GM15510 (cell line): ENCODE results near the gene AP1B1.

ENCODE experiments used
- POLR2A ChIP-seq: IDR thresholded peaks from 3 replicates; pipeline ENCODE4 v1.6.1; 2011; ENCODE audit warnings: borderline replicate concordance; ENCODE audit not compliant: insufficient read length; ENCODE audit errors: extremely low read depth

The AP1B1 gene

DNA sequence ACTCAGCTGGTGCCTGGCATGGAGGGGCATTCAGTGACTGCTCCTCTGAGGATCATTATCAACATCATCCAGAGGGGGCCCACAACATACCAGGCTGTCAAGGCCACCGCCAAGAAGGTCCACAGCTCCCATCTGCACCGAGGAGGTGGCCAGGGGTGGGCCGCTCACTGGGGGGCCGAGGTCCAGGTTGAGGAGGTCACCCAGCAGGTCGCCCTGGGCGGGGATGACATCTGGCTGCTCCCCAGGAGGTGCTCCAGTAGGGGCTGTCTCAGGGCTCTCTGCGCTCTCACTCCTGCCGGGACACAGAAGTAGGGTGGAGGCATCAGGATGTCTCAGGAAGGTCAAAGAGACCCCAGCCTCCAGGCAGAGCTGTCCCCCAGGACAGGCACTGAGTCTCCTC lies 47.8 kb downstream of the AP1B1 start:
- no peak for TF ChIP-seq POLR2A

DNA sequence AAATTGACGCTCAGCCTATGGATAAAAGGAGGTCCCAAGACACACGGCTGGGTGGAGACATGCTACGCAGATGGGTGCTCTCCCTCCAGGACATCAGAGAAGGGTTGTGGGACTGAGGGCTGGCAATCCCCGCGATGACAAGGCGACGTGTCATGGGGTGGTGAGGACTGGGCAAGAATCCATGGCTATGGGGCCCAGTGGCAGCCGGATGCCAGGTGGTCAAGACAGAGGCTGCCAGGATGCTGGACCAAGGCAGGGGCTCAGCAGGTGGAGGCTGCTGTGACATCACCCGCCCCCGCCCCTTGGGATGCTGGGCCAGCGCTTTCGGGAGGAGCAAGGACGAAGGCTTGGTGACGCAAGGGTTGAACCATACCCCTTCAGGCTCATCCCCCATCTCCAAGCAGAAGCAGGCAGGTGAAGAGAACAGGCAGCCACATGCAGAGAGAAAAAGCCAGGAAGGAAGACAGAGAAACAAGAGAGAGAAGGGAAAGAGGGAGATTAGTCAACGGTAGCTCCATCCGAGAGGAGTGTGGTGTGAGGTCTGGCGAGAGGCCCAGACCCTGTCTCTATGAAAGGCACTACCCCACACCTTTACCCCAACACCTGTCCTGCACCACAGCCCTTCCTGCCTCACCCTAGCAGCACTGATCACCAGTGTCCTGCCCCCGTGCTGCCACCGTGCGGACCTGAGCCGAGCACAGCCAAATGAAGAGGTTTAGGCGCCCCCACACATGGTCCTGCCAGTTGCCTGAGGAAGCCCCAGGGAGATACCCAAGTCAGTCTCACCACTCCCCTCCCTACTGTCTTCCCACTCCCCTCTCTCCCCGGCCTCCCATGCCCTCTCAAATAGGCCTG lies 48.8 kb downstream of the AP1B1 start:
- TF ChIP-seq POLR2A: no peak

DNA sequence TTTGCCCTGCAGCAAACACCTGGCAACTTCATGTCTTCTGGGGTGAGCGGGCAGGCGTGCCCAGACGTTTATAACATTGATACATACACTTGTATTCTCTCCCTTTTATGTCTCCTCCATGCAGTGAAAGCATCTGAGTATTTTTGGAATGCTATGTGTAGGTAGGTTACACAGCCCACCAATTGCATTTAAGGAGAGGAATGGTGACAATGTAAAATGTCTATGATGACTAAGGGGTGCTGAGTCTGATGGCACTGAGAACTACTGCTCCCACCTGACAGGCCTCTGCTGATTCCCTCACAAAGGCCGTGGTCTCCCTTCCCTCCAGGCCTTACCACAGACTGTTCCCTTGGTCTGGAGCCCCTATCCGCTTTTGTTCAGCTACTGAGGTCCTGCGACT lies 50.0 kb downstream of the AP1B1 start:
- no peak for TF ChIP-seq POLR2A

DNA sequence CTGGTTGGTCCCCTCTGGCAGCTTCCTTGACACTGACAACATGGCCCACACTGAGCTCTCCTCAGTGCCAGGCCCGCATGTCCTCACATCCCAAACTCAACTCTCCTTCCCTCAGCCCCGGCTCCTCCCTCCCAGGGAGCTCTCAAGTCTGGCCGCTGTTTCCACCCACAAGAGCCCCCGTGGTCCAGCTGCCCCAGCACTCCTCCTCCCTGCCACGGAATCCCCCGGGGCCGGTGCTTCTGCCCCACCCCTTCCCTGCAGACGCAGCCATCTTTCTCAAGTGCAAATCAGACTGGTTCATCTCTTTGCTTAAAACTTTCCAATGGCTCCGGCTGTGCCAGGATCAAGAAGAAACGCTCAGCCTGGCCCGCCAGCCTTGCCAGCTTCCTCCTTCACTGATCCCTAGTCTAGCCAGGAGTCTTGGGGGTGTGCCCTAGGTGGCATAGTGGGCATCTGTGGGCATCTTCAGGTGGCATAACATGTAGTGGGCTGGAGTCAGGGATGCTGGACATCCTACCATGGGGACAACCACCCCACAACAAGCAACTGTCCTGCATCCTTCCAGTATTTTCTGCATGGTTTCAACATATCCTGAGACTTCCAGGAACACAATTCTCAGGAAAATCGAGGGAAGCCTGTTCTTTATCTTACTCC lies 50.6 kb downstream of the AP1B1 start:
- no peak for TF ChIP-seq POLR2A

DNA sequence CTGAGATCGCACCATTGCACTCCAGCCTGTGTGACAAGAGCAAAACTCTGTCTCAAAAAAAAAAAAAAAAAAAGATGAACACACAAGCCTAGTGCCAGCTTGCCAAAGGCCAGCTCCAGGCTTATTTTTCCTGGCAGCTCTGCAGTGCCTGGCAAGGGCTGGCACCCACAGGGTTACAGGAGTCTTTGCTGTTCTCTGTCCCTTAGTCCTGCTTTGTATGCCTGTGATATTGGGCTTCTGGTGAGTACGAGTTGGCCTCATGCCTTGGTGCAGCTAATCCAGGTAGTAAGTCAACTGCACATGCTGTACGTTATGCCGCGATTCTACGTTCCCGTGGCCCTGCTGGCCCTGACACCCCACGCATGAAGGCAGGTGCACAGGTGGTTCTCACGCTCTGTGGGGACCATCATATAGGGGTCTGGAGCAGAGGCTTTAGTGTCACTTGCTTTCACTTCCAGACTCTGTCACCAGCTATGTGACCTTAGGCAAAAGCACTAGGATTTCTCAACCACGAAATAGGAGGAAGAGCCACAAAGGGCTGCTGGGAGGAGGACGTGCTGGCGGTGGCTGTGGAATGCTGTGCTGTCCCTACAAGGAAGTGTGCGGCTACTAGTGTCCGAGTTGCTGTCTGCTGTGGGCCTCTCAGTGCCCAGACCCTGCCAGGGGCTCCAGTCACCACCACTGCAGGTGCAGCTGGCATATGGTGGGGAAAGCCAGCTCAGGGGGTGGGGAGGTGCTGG lies 51.4 kb downstream of the AP1B1 start:
- no peak for TF ChIP-seq POLR2A

DNA sequence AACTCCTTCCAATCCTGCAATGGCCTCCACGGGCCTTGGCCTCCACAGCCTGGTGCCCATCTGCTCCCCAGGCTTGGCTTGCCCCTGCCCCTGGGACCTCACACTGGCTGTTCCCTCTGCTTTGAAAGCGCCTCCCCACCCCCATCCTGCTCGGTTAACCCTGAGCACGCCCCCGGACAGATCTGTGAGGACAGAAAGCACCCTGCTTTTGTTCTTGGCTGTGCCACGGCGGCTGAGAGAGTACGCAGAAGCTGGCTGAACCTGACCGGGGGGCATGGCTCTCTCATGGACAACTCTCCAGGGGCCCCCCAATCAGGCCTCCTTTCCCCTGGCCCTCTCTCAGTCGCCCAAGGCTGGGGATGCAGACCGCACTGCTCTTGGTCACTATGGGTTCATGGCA lies 52.7 kb downstream of the AP1B1 start:
- TF ChIP-seq POLR2A: no peak

DNA sequence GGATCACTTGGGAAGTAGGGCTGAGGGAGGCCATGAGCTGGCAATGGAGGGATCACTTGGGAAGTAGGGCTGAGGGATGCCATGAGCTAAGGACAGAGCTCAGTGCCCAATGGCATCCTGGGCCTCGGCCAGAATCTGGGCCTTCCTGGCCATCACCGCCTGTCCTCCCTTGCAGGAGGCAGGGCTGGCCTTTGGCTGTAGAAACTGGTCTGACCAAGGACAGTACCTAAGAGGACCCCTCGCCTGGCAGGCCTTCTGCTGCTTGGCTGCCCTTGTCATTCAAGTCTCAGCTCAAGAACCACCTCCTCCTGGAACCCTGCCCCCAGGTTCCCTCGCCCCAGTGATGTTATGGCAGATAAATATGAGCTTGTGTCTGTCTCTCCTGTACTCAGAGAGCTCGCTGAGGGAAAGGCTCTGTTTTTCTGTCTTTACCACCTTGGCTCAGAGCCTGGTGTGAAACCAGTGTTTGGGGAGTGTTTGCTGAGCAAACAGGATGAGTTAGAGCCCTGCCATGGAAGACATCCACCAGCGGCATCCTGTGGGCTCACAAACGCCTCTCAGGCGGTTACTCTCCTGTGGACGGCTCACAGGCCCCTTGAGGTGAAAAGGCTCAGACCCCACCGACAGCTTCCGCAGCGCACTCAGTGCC lies 53.5 kb downstream of the AP1B1 start:
- TF ChIP-seq POLR2A: no peak

DNA sequence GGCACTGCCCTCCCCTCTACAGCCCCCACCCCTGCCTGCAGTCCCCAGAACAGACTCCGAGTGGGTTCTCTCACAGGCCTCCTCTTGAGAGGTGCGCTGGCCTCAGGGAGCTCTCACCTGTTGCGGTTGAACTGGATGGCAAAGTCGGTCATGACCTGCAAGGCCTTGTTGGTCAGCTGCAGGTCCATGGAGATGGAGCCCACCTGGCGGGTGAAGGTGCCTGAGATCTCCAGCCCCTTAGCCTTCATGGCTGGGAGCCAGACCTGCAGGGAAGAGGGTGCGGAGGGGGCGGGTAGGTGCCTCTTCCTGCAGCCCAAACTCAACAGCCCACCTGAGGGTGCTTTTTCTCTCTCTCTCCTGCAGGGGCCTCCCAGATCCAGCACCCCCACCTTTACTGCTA lies 54.2 kb downstream of the AP1B1 start:
- TF ChIP-seq POLR2A: no peak

DNA sequence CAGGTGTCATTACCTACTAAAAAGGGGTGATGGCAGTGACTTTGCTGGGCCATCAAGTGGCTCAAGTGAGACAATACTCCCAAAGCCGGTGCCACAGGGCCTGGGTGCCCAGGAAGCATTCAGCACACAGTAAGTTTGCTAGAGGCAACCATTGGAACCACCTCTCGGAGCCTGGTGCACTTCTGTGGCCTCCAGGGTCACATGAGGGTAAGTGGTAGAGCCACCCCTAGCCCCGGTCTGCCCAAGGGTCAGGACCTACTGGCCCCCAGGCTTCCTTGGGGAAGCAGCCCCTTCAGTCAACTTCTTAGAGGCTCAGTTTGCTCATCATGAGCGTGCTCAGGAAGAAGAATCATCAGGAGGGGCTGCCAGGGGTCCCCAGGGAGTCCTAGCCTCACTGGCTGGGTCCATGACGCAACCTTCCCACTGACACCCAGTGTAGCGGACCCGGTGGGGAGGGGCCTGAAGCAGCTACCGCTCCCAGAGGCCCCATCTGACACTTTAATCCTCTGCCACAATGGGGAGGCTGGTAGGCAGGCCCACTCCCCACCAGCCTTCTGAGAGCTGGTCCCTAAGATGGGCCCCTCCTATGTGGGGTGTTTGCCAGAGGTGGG lies 55.4 kb downstream of the AP1B1 start:
- no peak for TF ChIP-seq POLR2A

DNA sequence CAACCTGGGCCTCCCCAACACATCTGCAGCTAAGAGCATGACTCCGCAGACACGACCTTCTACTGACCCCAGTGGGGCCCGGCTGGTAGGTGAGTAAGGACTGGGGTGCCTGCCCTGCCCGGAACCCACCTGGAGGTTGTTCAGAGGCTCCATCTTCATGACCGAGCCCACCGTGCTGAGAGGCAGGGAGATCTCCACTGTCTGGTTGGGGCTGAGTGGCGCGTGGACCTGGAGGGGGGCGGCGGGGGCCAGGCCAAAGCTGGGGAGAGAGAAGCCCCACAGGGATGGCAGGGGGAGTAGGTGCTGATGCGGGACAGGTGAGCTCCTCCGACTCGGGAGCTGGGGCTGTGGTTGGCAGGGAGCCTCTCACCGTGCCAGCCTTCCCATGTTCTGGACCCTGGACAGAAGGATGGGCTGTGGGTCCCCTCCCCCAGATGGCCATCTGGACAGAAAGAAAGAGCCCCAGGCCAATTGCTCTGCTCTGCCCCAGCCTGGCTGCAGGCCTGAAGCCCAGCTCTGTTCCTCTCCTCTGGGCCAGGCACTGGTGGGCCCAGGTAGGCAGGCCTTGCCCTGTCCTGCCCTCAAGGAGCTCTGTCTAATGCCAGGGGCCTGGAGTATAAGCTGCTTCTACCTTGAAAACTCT lies 56.6 kb downstream of the AP1B1 start:
- no peak for TF ChIP-seq POLR2A

DNA sequence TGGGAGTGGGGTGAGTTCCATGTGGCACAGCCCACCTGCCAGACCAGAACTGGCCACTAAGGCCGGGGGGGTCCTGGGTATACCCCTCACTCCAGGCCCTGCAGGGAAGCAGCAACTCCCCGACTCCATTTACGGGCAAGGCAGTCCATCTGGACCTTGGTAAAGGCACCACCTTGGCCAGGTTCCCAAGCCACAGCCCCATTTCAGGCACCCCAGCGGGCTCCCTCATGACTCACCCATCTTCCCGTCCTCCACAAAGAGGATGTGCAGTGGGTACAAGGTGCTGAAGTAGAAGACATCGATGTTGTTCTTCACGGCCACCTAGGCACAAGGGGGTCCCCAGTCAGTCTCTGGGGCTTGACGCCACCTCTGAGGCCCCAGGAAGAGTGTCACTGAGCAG lies 57.2 kb downstream of the AP1B1 start:
- no peak for TF ChIP-seq POLR2A

DNA sequence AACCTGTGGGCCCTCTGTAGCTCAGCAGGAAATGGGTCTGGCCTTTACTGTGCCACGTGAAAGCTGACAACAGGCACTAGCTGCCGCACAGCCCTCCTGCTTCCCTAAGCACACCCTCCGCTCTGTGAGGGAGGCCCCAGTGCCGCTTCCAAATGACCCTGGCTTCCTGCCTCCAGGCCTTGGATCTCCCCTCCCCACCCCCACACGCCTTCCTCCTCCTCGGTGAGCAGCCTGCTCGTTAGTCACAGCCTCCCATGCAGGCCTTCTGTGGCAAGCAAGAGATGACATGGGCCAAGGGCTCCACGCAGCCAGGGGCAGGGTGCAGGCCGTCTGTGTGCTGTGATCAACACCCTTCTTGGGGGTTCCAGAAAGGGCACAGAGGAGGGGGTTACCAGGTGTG lies 57.6 kb downstream of the AP1B1 start:
- no peak for TF ChIP-seq POLR2A

DNA sequence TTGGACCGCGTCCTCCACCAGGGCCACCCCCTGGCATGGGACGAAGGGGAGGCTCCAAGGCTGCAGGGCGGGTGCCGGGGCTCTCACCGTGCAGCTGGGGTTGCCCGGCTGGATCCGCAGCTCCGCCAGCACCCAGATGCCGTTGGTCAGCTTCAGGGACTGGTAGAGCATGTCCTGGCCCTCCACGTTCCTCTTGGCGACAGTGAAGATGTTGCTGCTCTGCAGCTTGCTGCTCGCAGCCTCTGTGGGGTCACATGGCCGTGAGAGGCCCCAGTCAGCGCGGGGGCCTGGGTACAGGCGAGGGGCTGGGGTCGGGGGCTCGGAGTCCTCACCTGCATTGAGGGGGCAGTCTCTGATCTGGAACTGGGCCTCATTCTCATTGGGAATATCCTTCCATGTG lies 58.1 kb downstream of the AP1B1 start:
- TF ChIP-seq POLR2A: no peak

DNA sequence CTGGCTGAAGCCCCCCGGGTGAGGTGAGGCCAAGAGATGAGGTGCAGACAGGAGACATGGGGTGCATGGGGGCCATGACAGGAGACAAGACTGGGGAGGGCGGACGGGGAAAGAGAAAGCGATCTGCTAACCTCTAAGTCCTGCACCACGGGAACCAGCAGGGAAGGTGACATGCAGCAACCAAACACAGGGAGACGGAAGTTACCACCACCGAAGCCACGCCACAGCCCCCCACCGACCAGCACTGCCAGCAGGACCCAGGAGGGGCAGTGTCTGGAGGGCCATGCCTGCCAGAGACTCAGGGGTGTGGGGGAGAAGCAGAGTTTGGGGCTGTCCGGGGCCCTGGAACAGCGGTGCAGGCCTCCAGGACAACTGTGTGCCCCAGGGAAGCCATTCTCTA lies 58.8 kb downstream of the AP1B1 start:
- TF ChIP-seq POLR2A: no peak

DNA sequence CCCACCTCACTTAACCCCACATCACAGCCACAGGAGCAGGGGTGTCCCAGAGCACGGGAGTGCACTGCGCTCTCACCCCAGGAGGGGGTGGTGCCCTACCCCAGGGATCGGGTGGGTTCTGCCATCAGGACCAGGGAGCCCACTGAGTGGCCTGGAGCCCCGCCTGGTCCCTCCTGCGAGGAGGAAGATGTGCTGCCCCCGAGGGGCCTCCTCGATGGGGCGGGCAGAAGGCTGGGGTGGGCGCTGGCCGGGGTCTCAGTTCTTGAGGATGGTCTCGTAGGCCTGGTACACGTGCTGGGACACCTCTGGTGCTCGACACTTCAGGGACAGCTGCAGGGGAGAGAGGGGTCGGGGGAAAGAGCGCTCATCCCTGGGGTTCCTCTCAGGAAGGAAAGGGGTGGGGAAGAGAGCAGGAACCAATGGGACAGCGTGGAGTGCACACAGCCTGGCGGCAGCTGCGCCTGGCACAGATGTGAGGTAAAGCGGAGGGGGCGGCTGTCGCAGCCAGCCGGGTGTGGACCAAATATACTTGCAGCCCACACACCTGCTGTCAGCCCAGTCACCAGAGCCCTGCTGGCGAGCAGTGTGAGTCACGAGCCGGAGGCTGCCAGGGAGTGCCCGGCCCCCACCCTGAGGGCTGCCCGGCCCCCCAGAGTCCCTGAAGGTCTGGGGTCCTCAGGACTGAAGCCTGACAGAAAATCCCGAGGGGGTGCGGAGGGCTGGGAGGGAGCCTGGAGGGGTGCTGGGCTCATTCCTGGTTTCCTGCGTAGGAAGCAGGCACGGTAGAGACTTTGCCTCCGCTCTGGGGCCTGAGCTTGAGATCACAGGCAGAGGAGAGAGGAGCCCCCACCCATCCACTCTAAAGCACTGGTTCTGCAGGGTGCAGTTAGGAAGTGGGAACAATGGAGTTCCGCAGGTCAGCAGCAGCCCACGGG lies 59.5 kb downstream of the AP1B1 start:
- TF ChIP-seq POLR2A: no peak
